Upper lobe of left lung (tissue), 6 donors: ENCODE measurements around the gene STX1A. TPM values are rescaled to one million over a fixed set of nuclear protein-coding genes. Genes with fewer than 3 reads are reported as not detected.

Source experiments
- ATAC-seq, 2 donors: fragments of 200-7000 bp; cut with Tn5 transposase; one replicate each; pipeline ENCODE4 v1.9.1; 2022; ENCODE audit warnings: mild to moderate bottlenecking in 2 of 2, moderate library complexity in 2 of 2; ENCODE audit not compliant: low FRiP score in 2 of 2
- DNase-seq, 2 donors: peaks; one replicate each; pipeline ENCODE4 v3.0.0-alpha.2; 2019 to 2020
- H3K27ac ChIP-seq, 4 donors: fragments of 200-600 bp; sonication (generic); one replicate each; pipeline ENCODE4 v1.5.1; 2016 to 2019
- H3K27me3 ChIP-seq, 4 donors: fragments of 200-600 bp; sonication (generic); one replicate each; pipeline ENCODE4 v1.5.1; 2017 to 2019
- H3K36me3 ChIP-seq, 4 donors: fragments of 200-600 bp; sonication (generic); one replicate each; pipeline ENCODE4 v1.5.1; 2016 to 2019
- H3K4me1 ChIP-seq, 4 donors: fragments of 200-600 bp; sonication (generic); one replicate each; pipeline ENCODE4 v1.5.1; 2018 to 2019
- H3K4me3 ChIP-seq, 4 donors: fragments of 200-600 bp; sonication (generic); one replicate each; pipeline ENCODE4 v1.5.1; 2017 to 2019; ENCODE audit warnings: mild to moderate bottlenecking in 2 of 4, moderate library complexity in 1 of 4
- H3K9me3 ChIP-seq, 4 donors: fragments of 200-600 bp; sonication (generic); one replicate each; pipeline ENCODE4 v1.5.1; 2018 to 2019
- EP300 ChIP-seq, 4 donors: sonication (generic); formaldehyde crosslinking; IDR thresholded peaks; one replicate each; pipeline ENCODE4 v1.5.1; 2017; ENCODE audit warnings: antibody characterized with exemption in 4 of 4, control low read depth in 2 of 4
- POLR2A ChIP-seq, 4 donors: fragments of 450-650 bp; IDR thresholded peaks; one replicate each; pipeline ENCODE4 v1.5.1; 2016 to 2017; ENCODE audit warnings: antibody characterized with exemption in 4 of 4, mild to moderate bottlenecking in 2 of 4
- POLR2AphosphoS5 ChIP-seq, 2 donors: sonication (generic); formaldehyde crosslinking; IDR thresholded peaks; one replicate each; pipeline ENCODE4 v1.5.1; 2017; ENCODE audit warnings: antibody characterized with exemption in 2 of 2
- WGBS, 2 donors: methylation state at CpG; one replicate each; pipeline ENCODE4 v1.1.5; 2017 to 2018; 5-methylcytosine and 5-hydroxymethylcytosine counted together
- total RNA-seq, 6 donors: library from RNA; depleted of rRNA in 4 of 6; stranded (reverse); fragments of >200 nt in 4 of 6; gene quantifications; one replicate each; pipeline versions ENCODE4 v1.1.0 to v1.2.1, GENCODE V29; 2016 to 2021
- TF ChIP-seq, protein P1 (sequence below), 6 experiments: fragments of 450-650 bp in 4 of 6; fragments of 200-600 bp in 2 of 6; sonication (generic) in 2 of 6; IDR thresholded peaks; one replicate each; pipeline ENCODE4 v1.5.1; 2016 to 2019; ENCODE audit warnings: antibody characterized with exemption in 6 of 6
- donor health status: DM: no; HTN: no; CAD: no; lungs with moderate emphysema.
- donor health status: DM: no; HTN: yes; CAD: no; lungs with severe emphysema.

Gene STX1A
- total RNA-seq, 6 donors from 2014 or later: 4.1 to 16.9 (median 5.9) TPM

- WGBS, 2 donors: 38 to 50% methylated on average over 1 to 9 of the region's 12 CpGs
- Histone ChIP-seq H3K27me3 (no peaks in the 10 kb centered on the region), H3K4me1 (peaks cover 4 to 22% (median 14%) of the 10 kb centered on the region in 4 donors), H3K27ac (no peak overlapping the region), H3K4me3 (no peak overlapping the region), H3K9me3 (no peaks in the 10 kb centered on the region), H3K36me3 (no peaks in the 10 kb centered on the region)
- ATAC-seq: no peak
- TF ChIP-seq POLR2AphosphoS5 (IDR thresholded peaks at IDR 0.05) (no peak), POLR2A (IDR thresholded peaks at IDR 0.05) (no peak), EP300 (IDR thresholded peaks at IDR 0.05) (no peak)
- TF ChIP-seq, protein P1, sequence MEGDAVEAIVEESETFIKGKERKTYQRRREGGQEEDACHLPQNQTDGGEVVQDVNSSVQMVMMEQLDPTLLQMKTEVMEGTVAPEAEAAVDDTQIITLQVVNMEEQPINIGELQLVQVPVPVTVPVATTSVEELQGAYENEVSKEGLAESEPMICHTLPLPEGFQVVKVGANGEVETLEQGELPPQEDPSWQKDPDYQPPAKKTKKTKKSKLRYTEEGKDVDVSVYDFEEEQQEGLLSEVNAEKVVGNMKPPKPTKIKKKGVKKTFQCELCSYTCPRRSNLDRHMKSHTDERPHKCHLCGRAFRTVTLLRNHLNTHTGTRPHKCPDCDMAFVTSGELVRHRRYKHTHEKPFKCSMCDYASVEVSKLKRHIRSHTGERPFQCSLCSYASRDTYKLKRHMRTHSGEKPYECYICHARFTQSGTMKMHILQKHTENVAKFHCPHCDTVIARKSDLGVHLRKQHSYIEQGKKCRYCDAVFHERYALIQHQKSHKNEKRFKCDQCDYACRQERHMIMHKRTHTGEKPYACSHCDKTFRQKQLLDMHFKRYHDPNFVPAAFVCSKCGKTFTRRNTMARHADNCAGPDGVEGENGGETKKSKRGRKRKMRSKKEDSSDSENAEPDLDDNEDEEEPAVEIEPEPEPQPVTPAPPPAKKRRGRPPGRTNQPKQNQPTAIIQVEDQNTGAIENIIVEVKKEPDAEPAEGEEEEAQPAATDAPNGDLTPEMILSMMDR (IDR thresholded peaks at IDR 0.05): no peak
- DNase-seq: no peak
Observed at GRCh38 chr7:73671322-73671661, 48.2 kb downstream of the STX1A start.

GRCh38 chr7:73669858-73670385 is 49.5 kb downstream of the STX1A start:
- TF ChIP-seq, protein P1 (IDR thresholded peaks at IDR 0.05): no peak
- no peak for TF ChIP-seq EP300 (IDR thresholded peaks at IDR 0.05)
- no peak for TF ChIP-seq POLR2AphosphoS5 (IDR thresholded peaks at IDR 0.05)
- TF ChIP-seq POLR2A (IDR thresholded peaks at IDR 0.05): no peak
- no peak overlapping the region for H3K27ac ChIP-seq
- H3K4me1 ChIP-seq: peaks cover 4 to 22% (median 14%) of the 10 kb centered on the region in 4 donors
- no peak for DNase-seq
- no peak overlapping the region for H3K4me3 ChIP-seq
- no peaks in the 10 kb centered on the region for H3K36me3 ChIP-seq
- ATAC-seq: no peak
- 78% methylated on average over 11 to 12 of the region's 12 CpGs for WGBS, 2 donors
- H3K27me3 ChIP-seq: no peaks in the 10 kb centered on the region
- H3K9me3 ChIP-seq: no peaks in the 10 kb centered on the region

DNA sequence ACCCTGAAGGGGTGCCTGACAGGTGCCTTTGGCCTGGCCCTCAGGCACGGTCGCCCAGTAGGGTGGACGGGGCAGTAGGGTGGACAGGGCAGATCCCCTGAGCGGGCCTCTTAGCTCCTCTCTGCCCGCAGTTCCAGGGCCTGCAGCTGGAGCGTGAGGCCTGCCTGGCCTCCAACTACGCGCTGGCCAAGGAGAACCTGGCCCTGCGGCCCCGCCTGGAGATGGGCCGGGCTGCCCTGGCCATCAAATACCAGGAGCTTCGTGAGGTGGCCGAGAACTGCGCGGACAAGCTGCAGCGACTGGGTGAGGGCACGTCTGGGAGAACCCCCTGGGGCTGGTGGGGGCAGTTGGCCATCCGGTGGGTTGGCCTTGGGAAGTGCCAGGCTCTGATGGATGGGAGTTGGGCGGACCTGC is 50.2 kb downstream of the STX1A start:
- 71 to 74% methylated on average over 11 to 18 of the region's 19 CpGs for WGBS, 2 donors

DNA sequence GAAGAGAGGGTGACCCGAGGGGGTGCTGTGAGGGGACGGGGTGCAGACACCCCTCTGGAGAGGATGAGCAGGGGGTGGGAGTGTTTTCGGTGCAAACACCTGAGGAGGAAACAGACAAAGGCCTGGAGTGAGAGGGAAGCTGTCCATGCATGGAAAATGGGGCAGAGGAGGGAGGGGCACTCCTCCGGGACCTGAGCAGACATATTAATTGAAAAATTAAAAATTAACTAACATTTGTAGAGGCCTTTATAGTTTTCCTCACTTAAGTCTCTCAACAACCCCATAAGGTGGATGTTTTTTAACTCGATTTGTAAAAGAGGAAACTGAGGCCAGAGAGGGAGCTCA is 50.6 kb downstream of the STX1A start:
- no peak overlapping the region for H3K27ac ChIP-seq
- DNase-seq (no peak), ATAC-seq (no peak)
- peaks cover 4 to 22% (median 14%) of the 10 kb centered on the region in 4 donors for H3K4me1 ChIP-seq
- no peak for TF ChIP-seq POLR2AphosphoS5 (IDR thresholded peaks at IDR 0.05)
- TF ChIP-seq POLR2A (IDR thresholded peaks at IDR 0.05): no peak
- TF ChIP-seq, protein P1 (IDR thresholded peaks at IDR 0.05): no peak
- TF ChIP-seq EP300 (IDR thresholded peaks at IDR 0.05): no peak
- no peaks in the 10 kb centered on the region for H3K27me3 ChIP-seq
- peak overlapping the region in 3 of 4 donors; percentile 67 to 72 (median 72) for H3K4me3 ChIP-seq
- H3K9me3 ChIP-seq: no peaks in the 10 kb centered on the region
- WGBS, 2 donors: 32 to 37% methylated on average over 5 of the region's 5 CpGs
- H3K36me3 ChIP-seq: no peaks in the 10 kb centered on the region

More for the DNA sequence above, 50.2 kb downstream of the STX1A start:
- H3K36me3 ChIP-seq: no peaks in the 10 kb centered on the region
- H3K4me1 ChIP-seq: peaks cover 4 to 22% (median 14%) of the 10 kb centered on the region in 4 donors
- H3K27me3 ChIP-seq: no peaks in the 10 kb centered on the region
- H3K9me3 ChIP-seq: no peaks in the 10 kb centered on the region
- peak in 1 of 2 donors; percentile 64 for DNase-seq
- TF ChIP-seq POLR2A (IDR thresholded peaks at IDR 0.05) (no peak), POLR2AphosphoS5 (IDR thresholded peaks at IDR 0.05) (no peak)
- TF ChIP-seq, protein P1 (IDR thresholded peaks at IDR 0.05): no peak
- H3K27ac ChIP-seq: no peak overlapping the region
- no peak overlapping the region for H3K4me3 ChIP-seq
- ATAC-seq: no peak
